ENCODE measurements around the gene STRA8. TPM values are rescaled to one million over a fixed set of nuclear protein-coding genes. Genes with fewer than 3 reads are reported as not detected.

The STRA8 gene
- total and polyA plus RNA-seq, 2 of the 13 experiments (the other 11 are each of a cell fraction or from before 2014, with no cell fraction given), result not detected

- no peak overlapping the region for H3K4me2 ChIP-seq (ENCODE audit: low read depth, low read length)
- CTCF ChIA-PET (ENCODE audit: low intra/inter-chr PET ratio, low total read pairs), result no interaction called here
- no peak overlapping the region for H3K4me3 ChIP-seq (replicated peaks in 1 of 3; ENCODE audit: insufficient read depth in 1 of 3, low read depth in 2 of 3, low read length in 3 of 3)
- 76% methylated on average over 9 of the region's 13 CpGs for WGBS (ENCODE audit: low lambda C conversion rate)
- no peaks in the 10 kb centered on the region for H3K9me3 ChIP-seq (ENCODE audit: low read length)
- no TSS peak for BruUV-seq (replicated peaks)
- H2AFZ ChIP-seq (ENCODE audit: low read length), result no peak overlapping the region
- POLR2A ChIA-PET, result interaction anchor here (1.3 kb wide), 1 partner anchor 23 kb away, joined by 3 read pairs; no protein-coding TSS in a partner anchor
- H3K79me2 ChIP-seq (ENCODE audit: insufficient read depth, low read length), result no peaks in the 10 kb centered on the region
- H3K9ac ChIP-seq (ENCODE audit: insufficient read depth, low read depth, low read length), result no peak overlapping the region
- ATAC-seq (peak; percentile 69), DNase-seq (ENCODE audit: low spot score) (no peak), FAIRE-seq (no peak)
- H4K20me1 ChIP-seq (ENCODE audit: insufficient read depth, low read length), result no peaks in the 10 kb centered on the region
- H3K4me1 ChIP-seq (ENCODE audit: insufficient read depth, low read length), result peaks cover 31% of the 10 kb centered on the region
- no peak overlapping the region for H3K27ac ChIP-seq (ENCODE audit: extremely low read length, insufficient read depth, low read length)
- H3K36me3 ChIP-seq (replicated peaks in 1 of 2; ENCODE audit: control insufficient read depth in 1 of 2, insufficient read depth in 2 of 2, low read length in 2 of 2), result no peaks in the 10 kb centered on the region
- no peaks in the 10 kb centered on the region for H3K27me3 ChIP-seq (ENCODE audit: control insufficient read depth in 1 of 2, insufficient read depth in 2 of 2, low read length in 2 of 2)
- intact Hi-C loops (cut with micrococcal nuclease; ENCODE audit: unreplicated experiment) (no loop called here), in situ Hi-C loops (cut with HindIII; ENCODE audit: extremely low pct_ligation_motif_present, low pct_unique_long_range_greater_than_20kb) (no loop called here)
- TF ChIP-seq XRCC5 (optimal IDR thresholded peaks at IDR 0.05; ENCODE audit: low read length) (peak; percentile 23), CTCF (CRISPR knock-in tag; IDR thresholded peaks at IDR 0.05) (peak; percentile 55), PLSCR1 (CRISPR knock-in tag; IDR thresholded peaks at IDR 0.05; ENCODE audit: borderline replicate concordance) (no peak), HNF1A (IDR thresholded peaks at IDR 0.05; ENCODE audit: low read depth) (no peak), HNF1A (CRISPR knock-in tag; IDR thresholded peaks at IDR 0.05; ENCODE audit: borderline replicate concordance) (no peak), KLF6 (CRISPR knock-in tag; IDR thresholded peaks at IDR 0.05) (peak; percentile 93), MXD3 (CRISPR knock-in tag; IDR thresholded peaks at IDR 0.05) (no peak), ZNF792 (CRISPR knock-in tag; IDR thresholded peaks at IDR 0.05) (no peak)
- TF ChIP-seq, protein P1, sequence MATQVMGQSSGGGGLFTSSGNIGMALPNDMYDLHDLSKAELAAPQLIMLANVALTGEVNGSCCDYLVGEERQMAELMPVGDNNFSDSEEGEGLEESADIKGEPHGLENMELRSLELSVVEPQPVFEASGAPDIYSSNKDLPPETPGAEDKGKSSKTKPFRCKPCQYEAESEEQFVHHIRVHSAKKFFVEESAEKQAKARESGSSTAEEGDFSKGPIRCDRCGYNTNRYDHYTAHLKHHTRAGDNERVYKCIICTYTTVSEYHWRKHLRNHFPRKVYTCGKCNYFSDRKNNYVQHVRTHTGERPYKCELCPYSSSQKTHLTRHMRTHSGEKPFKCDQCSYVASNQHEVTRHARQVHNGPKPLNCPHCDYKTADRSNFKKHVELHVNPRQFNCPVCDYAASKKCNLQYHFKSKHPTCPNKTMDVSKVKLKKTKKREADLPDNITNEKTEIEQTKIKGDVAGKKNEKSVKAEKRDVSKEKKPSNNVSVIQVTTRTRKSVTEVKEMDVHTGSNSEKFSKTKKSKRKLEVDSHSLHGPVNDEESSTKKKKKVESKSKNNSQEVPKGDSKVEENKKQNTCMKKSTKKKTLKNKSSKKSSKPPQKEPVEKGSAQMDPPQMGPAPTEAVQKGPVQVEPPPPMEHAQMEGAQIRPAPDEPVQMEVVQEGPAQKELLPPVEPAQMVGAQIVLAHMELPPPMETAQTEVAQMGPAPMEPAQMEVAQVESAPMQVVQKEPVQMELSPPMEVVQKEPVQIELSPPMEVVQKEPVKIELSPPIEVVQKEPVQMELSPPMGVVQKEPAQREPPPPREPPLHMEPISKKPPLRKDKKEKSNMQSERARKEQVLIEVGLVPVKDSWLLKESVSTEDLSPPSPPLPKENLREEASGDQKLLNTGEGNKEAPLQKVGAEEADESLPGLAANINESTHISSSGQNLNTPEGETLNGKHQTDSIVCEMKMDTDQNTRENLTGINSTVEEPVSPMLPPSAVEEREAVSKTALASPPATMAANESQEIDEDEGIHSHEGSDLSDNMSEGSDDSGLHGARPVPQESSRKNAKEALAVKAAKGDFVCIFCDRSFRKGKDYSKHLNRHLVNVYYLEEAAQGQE (IDR thresholded peaks at IDR 0.05; ENCODE audit: borderline replicate concordance in 1 of 2, low read depth in 1 of 2, low read length in 2 of 2), result no peak
- TF ChIP-seq, protein P2, sequence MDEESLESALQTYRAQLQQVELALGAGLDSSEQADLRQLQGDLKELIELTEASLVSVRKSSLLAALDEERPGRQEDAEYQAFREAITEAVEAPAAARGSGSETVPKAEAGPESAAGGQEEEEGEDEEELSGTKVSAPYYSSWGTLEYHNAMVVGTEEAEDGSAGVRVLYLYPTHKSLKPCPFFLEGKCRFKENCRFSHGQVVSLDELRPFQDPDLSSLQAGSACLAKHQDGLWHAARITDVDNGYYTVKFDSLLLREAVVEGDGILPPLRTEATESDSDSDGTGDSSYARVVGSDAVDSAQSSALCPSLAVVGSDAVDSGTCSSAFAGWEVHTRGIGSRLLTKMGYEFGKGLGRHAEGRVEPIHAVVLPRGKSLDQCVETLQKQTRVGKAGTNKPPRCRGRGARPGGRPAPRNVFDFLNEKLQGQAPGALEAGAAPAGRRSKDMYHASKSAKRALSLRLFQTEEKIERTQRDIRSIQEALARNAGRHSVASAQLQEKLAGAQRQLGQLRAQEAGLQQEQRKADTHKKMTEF (CRISPR knock-in tag; IDR thresholded peaks at IDR 0.05), result no peak
These were observed 918 bp upstream of the STRA8 start for GRCh38 chr7:135232720-135233119.
